K562 (cell line): ENCODE measurements around the gene DDX41.

ENCODE experiments used
- ATF1 ChIP-seq, 2 experiments: fragments of 450-650 bp in 1 of 2; IDR thresholded peaks; 2 replicates each; pipeline ENCODE4 v1.6.1; 2016; ENCODE audit warnings: missing compliant biosample characterization in 1 of 2, missing genetic modification characterization in 1 of 2
- BRCA1 ChIP-seq, 2 experiments: fragments of 450-650 bp in 1 of 2; sonication (generic) in 1 of 2; formaldehyde crosslinking in 1 of 2; IDR thresholded peaks; 2 replicates each; pipeline versions ENCODE4 v1.5.0 to v1.6.1; 2017 to 2020; ENCODE audit warnings: mild to moderate bottlenecking in 1 of 2, missing genetic modification reagents in 1 of 2
- CBX5 ChIP-seq: IDR thresholded peaks from 2 replicates; pipeline ENCODE4 v1.6.1; 2014; ENCODE audit warnings: low read depth, borderline replicate concordance
- IRF1 ChIP-seq: sonication (generic); formaldehyde crosslinking; IDR thresholded peaks from 2 replicates; pipeline ENCODE4 v1.8.0; 2022; ENCODE audit warnings: missing genetic modification reagents, mild to moderate bottlenecking, borderline replicate concordance
- KLF13 ChIP-seq: fragments of 450-650 bp; IDR thresholded peaks from 2 replicates; pipeline ENCODE4 v1.6.1; 2016; ENCODE audit warnings: missing genetic modification characterization, low read depth, mild to moderate bottlenecking, missing compliant biosample characterization, moderate library complexity, borderline replicate concordance
- RFX5 ChIP-seq: IDR thresholded peaks from 2 replicates; pipeline ENCODE4 v1.6.1; 2011; ENCODE audit warnings: low read depth, mild to moderate bottlenecking, improper control_type of control experiment, low read length
- SIN3A ChIP-seq, 2 experiments: fragments of 150-350 bp in 1 of 2; IDR thresholded peaks; 2 replicates each; pipeline ENCODE4 v1.6.1; 2011 to 2016; ENCODE audit warnings: borderline replicate concordance in 2 of 2, low read depth in 2 of 2, low read length in 2 of 2, mild to moderate bottlenecking in 2 of 2, moderate library complexity in 2 of 2; ENCODE audit not compliant: control insufficient read depth in 1 of 2
- SP1 ChIP-seq: sonication (generic); formaldehyde crosslinking; IDR thresholded peaks from 2 replicates; pipeline ENCODE4 v1.8.1; 2022; ENCODE audit warnings: mild to moderate bottlenecking, missing genetic modification reagents
- TCF7L2 ChIP-seq: fragments of 150-350 bp; IDR thresholded peaks from 2 replicates; pipeline ENCODE4 v1.6.1; 2016; ENCODE audit warnings: low read depth, mild to moderate bottlenecking, low read length, moderate library complexity
- TF ChIP-seq, protein P1 (sequence below), 2 experiments: fragments of 450-650 bp; conservative IDR thresholded peaks; 2 replicates each; pipeline ENCODE4 v1.6.1; 2017; ENCODE audit warnings: mild to moderate bottlenecking in 2 of 2, moderate library complexity in 2 of 2
- TF ChIP-seq, protein P2 (sequence below), 3 experiments: fragments of 200-800 bp in 1 of 3; sonication (Bioruptor generic) in 1 of 3; sonication (generic) in 1 of 3; formaldehyde crosslinking in 1 of 3; IDR thresholded peaks; 2 replicates each; pipeline versions ENCODE4 v1.6.1 to v1.8.0; 2016 to 2022; ENCODE audit warnings: mild to moderate bottlenecking in 2 of 3, missing compliant biosample characterization in 2 of 3, missing genetic modification characterization in 2 of 3, missing genetic modification reagents in 1 of 3

- TF ChIP-seq ATF1 (CRISPR knock-in tag; IDR thresholded peaks at IDR 0.05) (no peak), ATF1 (tag; IDR thresholded peaks at IDR 0.05) (no peak), SIN3A (IDR thresholded peaks at IDR 0.05; ENCODE audit: borderline replicate concordance in 2 of 2, control insufficient read depth in 1 of 2, low read depth in 2 of 2, low read length in 2 of 2) (no peak), SP1 (CRISPR knock-in tag) (no peak), RFX5 (no peak), IRF1 (CRISPR knock-in tag) (no peak), BRCA1 (IDR thresholded peaks at IDR 0.05) (no peak), BRCA1 (CRISPR knock-in tag; IDR thresholded peaks at IDR 0.05) (no peak), KLF13 (tag) (no peak), TCF7L2 (no peak), CBX5 (no peak)
- TF ChIP-seq, protein P1, sequence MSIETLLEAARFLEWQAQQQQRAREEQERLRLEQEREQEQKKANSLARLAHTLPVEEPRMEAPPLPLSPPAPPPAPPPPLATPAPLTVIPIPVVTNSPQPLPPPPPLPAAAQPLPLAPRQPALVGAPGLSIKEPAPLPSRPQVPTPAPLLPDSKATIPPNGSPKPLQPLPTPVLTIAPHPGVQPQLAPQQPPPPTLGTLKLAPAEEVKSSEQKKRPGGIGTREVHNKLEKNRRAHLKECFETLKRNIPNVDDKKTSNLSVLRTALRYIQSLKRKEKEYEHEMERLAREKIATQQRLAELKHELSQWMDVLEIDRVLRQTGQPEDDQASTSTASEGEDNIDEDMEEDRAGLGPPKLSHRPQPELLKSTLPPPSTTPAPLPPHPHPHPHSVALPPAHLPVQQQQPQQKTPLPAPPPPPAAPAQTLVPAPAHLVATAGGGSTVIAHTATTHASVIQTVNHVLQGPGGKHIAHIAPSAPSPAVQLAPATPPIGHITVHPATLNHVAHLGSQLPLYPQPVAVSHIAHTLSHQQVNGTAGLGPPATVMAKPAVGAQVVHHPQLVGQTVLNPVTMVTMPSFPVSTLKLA (conservative IDR thresholded peaks at IDR 0.05): no peak
- TF ChIP-seq, protein P2, sequence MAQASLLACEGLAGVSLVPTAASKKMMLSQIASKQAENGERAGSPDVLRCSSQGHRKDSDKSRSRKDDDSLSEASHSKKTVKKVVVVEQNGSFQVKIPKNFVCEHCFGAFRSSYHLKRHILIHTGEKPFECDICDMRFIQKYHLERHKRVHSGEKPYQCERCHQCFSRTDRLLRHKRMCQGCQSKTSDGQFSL (CRISPR knock-in tag; IDR thresholded peaks at IDR 0.05): no peak
- TF ChIP-seq, protein P2 (tag; IDR thresholded peaks at IDR 0.05): no peak
Measured at GRCh38 chr5:177466861-177467260, 49.9 kb downstream of the DDX41 start.
